Endothelial cell of umbilical vein (primary cell): ENCODE measurements around the gene PCYOX1L. TPM values are rescaled to one million over a fixed set of nuclear protein-coding genes. Genes with fewer than 3 reads are reported as not detected.

Experiments used
- BruUV-seq: library from RNA; stranded (reverse); fragments of 400-500 nt; replicated peaks from 2 replicates; lab custom pipeline; 2021; lab: Mats Ljungman, UMichigan
- CTCF ChIA-PET: fragments of 300-600, 350-600 bp; sonication (Branson Sonifier 250); formaldehyde crosslinking; loops from one replicate; lab custom pipeline; 2021; ENCODE audit warnings: antibody characterized with exemption, inconsistent platforms; lab: Charles Lee
- POLR2A ChIA-PET: fragments of 300-600, 350-600 bp; sonication (Branson Sonifier 250); formaldehyde crosslinking; loops from one replicate; lab custom pipeline; 2021; ENCODE audit warnings: antibody characterized with exemption, inconsistent platforms; lab: Charles Lee
- DNase-seq: peaks from one replicate; pipeline ENCODE4 v3.0.0-alpha.2; 2011; ENCODE audit warnings: low read depth, low spot score
- FAIRE-seq: peaks from 2 replicates; lab custom pipeline; 2011; peaks lifted over from hg19 to GRCh38; lab: Jason Lieb, UNC
- H2AFZ ChIP-seq: 2 replicates; pipeline ENCODE4 v1.6.0; 2012; ENCODE audit warnings: low read depth, low read length, control low read depth, inconsistent platforms
- H3K27ac ChIP-seq: 2 replicates; pipeline ENCODE4 v1.5.1; 2011; ENCODE audit warnings: low read depth, mild to moderate bottlenecking, control low read depth, low read length, moderate library complexity; ENCODE audit not compliant: insufficient read depth
- H3K27me3 ChIP-seq, 2 experiments: 2 replicates each; pipeline versions ENCODE4 v1.6.0 to v1.6.1; 2011; ENCODE audit warnings: low read length in 2 of 2, mixed read lengths in 1 of 2; ENCODE audit not compliant: control insufficient read depth in 2 of 2, insufficient read depth in 2 of 2
- H3K36me3 ChIP-seq, 2 experiments: 2 replicates in 1 of 2; 3 replicates in 1 of 2; pipeline ENCODE4 v1.5.1; 2011; ENCODE audit warnings: low read length in 2 of 2, mild to moderate bottlenecking in 1 of 2, moderate library complexity in 1 of 2; ENCODE audit not compliant: control insufficient read depth in 2 of 2, insufficient read depth in 2 of 2; ENCODE audit errors: extremely low read depth in 1 of 2
- H3K4me1 ChIP-seq: 3 replicates; pipeline ENCODE4 v1.5.1; 2011; ENCODE audit warnings: mild to moderate bottlenecking, low read length; ENCODE audit not compliant: control insufficient read depth, insufficient read depth; ENCODE audit errors: extremely low read depth
- H3K4me2 ChIP-seq: 2 replicates; pipeline ENCODE4 v1.6.1; 2011; ENCODE audit warnings: low read length, control low read depth, mixed read lengths; ENCODE audit not compliant: insufficient read depth
- H3K4me3 ChIP-seq, 3 experiments: fragments of 200-600 bp in 1 of 3; sonication (generic), shearing (Covaris generic) in 1 of 3; replicated peaks in 1 of 3; 2 replicates each; pipeline ENCODE4 v1.5.1; 2011 to 2016; ENCODE audit warnings: control low read depth in 3 of 3, low read length in 3 of 3, mild to moderate bottlenecking in 2 of 3, inconsistent platforms in 1 of 3, low read depth in 1 of 3, moderate library complexity in 1 of 3; ENCODE audit not compliant: insufficient read depth in 1 of 3
- H3K79me2 ChIP-seq: 2 replicates; pipeline ENCODE4 v1.6.0; 2012; ENCODE audit warnings: low read length, inconsistent platforms; ENCODE audit not compliant: control insufficient read depth, insufficient read depth
- H3K9ac ChIP-seq: replicated peaks from 2 replicates; pipeline ENCODE3; 2011; ENCODE audit warnings: low read length, control low read depth; ENCODE audit not compliant: insufficient read depth; ENCODE audit errors: extremely low read depth
- H3K9me1 ChIP-seq: replicated peaks from 3 replicates; pipeline ENCODE4 v1.6.0; 2011; ENCODE audit warnings: mild to moderate bottlenecking, low read length; ENCODE audit not compliant: control insufficient read depth, insufficient read depth; ENCODE audit errors: extremely low read depth
- H3K9me3 ChIP-seq: replicated peaks from 2 replicates; pipeline ENCODE4 v1.5.1; 2012; ENCODE audit warnings: low read length, inconsistent platforms; ENCODE audit not compliant: control insufficient read depth, insufficient read depth
- H4K20me1 ChIP-seq: replicated peaks from 2 replicates; pipeline ENCODE3; 2011; ENCODE audit warnings: mild to moderate bottlenecking, low read length; ENCODE audit not compliant: control insufficient read depth, insufficient read depth; ENCODE audit errors: extremely low read depth
- EZH2 ChIP-seq: IDR thresholded peaks from 2 replicates; pipeline ENCODE4 v1.6.1; 2012; ENCODE audit warnings: borderline replicate concordance, low read depth, mild to moderate bottlenecking, moderate library complexity, low read length, inconsistent platforms; ENCODE audit not compliant: severe bottlenecking
- FOS ChIP-seq: IDR thresholded peaks from 2 replicates; pipeline ENCODE4 v1.6.1; 2011; ENCODE audit warnings: mild to moderate bottlenecking, low read length, moderate library complexity, borderline replicate concordance; ENCODE audit not compliant: insufficient read depth
- GATA2 ChIP-seq: IDR thresholded peaks from 2 replicates; pipeline ENCODE4 v1.7.0; 2011; ENCODE audit warnings: low read depth, mild to moderate bottlenecking, moderate library complexity, mixed read lengths, low read length; ENCODE audit not compliant: insufficient read length, insufficient read depth
- JUN ChIP-seq: IDR thresholded peaks from 2 replicates; pipeline ENCODE4 v1.6.1; 2011; ENCODE audit warnings: borderline replicate concordance, low read depth; ENCODE audit not compliant: insufficient read length, insufficient read depth
- MAX ChIP-seq: IDR thresholded peaks from 2 replicates; pipeline ENCODE4 v1.6.1; 2011; ENCODE audit not compliant: insufficient read depth, insufficient read length
- MYC ChIP-seq: IDR thresholded peaks from one replicate; pipeline ENCODE4 v1.6.1; 2011; ENCODE audit warnings: mild to moderate bottlenecking, low read depth, low read length
- POLR2A ChIP-seq: IDR thresholded peaks from 2 replicates; pipeline ENCODE4 v1.6.1; 2012; ENCODE audit warnings: low read depth, mild to moderate bottlenecking, control low read depth, low read length
- POLR2AphosphoS5 ChIP-seq: IDR thresholded peaks from 2 replicates; pipeline ENCODE4 v1.6.1; 2012; ENCODE audit warnings: low read depth, mild to moderate bottlenecking, control low read depth, low read length, moderate library complexity; ENCODE audit not compliant: insufficient read depth
- dilution Hi-C: fragments of 300-500 bp; cut with MboI; formaldehyde crosslinking; loops from one replicate; pipeline ENCODE4 v1.15.0; 2019; ENCODE audit warnings: low sequenced_read_pairs; ENCODE audit not compliant: extremely low pct_ligation_motif_present
- intact Hi-C: fragments of 100-400 bp; cut with micrococcal nuclease; formaldehyde crosslinking; loops from one replicate; pipeline ENCODE4 v1.10.0; 2022
- polyA plus RNA-seq, 4 experiments: library from polyadenylated mRNA; depleted of rRNA in 3 of 4; stranded (reverse) in 3 of 4; unstranded in 1 of 4; fragments of >200 nt; gene quantifications; 2 replicates each; pipeline versions ENCODE4 v1.2.1 to v1.2.3, GENCODE V29; 2011 to 2012; ENCODE audit warnings: missing spikeins in 1 of 4
- total RNA-seq: library from RNA; stranded (reverse); gene quantifications from 2 replicates; pipeline ENCODE4 v1.2.3, GENCODE V29; 2021

The PCYOX1L gene
- total and polyA plus RNA-seq, 2 donors (not counting 3 experiments of a cell fraction or from before 2014, with no cell fraction given): 23.3 to 28.1 TPM

DNA sequence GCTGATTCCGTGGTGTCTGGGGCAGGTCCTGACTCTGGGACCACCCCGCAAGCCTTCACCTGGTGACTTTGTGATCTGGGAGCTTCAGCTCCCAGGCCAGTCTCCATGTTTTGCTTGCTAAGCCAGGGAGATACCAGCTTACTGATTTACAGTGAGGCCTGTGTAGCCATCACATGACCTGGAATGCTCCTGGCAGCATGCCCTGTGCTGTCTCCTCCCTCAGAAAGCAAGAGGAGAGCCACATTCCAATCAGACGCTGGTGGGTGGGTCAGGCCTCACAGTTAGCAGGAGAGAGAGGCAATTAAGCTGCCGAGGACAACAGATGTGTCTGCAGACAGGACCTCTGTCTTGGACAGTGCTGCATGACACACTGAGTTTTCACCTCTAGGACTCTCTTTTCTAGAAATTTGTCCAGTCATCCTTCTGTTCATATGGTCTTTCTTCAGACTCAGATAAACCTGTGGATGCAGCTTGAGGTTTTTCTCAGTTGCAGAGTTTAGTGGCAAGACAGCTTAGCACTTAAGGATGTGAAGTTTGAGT is 37.0 kb upstream of the PCYOX1L start:
- peaks cover 46% of the 10 kb centered on the region for H3K4me1 ChIP-seq
- peak overlapping the region; percentile 65 for H3K4me2 ChIP-seq
- dilution Hi-C loops (no loop called here), intact Hi-C loops (loop anchor here (1.0 to 5.0 kb wide), 3 partner anchors 14 to 36 kb away; partner anchors contain the start of genes GRPEL2 and PCYOX1L)
- peak overlapping the region; percentile 49 for H3K9ac ChIP-seq
- peak; percentile 78 for TF ChIP-seq MAX
- no peak for TF ChIP-seq FOS
- peak; percentile 83 for TF ChIP-seq POLR2A
- no peak for TF ChIP-seq EZH2
- peak; percentile 92 for DNase-seq
- no peaks in the 10 kb centered on the region for H3K9me3 ChIP-seq
- H3K27ac ChIP-seq: peak overlapping the region; percentile 74
- peak overlapping the region; percentile 70 for H2AFZ ChIP-seq
- H4K20me1 ChIP-seq: no peaks in the 10 kb centered on the region
- no peak overlapping the region for H3K4me3 ChIP-seq
- TSS peak; percentile 33 for BruUV-seq
- no peaks in the 10 kb centered on the region for H3K9me1 ChIP-seq
- no peaks in the 10 kb centered on the region for H3K79me2 ChIP-seq
- no peaks in the 10 kb centered on the region for H3K27me3 ChIP-seq
- peaks cover 0 to 5% of the 10 kb centered on the region in 2 experiments for H3K36me3 ChIP-seq
- ChIA-PET POLR2A (interaction anchor here (0.7 to 1.3 kb wide), 6 partner anchors 15 to 177 kb away, joined by 3 to 10 read pairs (median 3); partner anchors contain the start of genes GRPEL2 and PCYOX1L), CTCF (interaction anchor here (0.7 to 5.6 kb wide), 17 partner anchors 10 to 244 kb away, joined by 3 to 131 read pairs (median 7); partner anchors contain the start of genes GRPEL2 and PCYOX1L)
- peak; percentile 98 for FAIRE-seq

GRCh38 chr5:149322518-149322917 is 35.3 kb upstream of the PCYOX1L start:
- no peaks in the 10 kb centered on the region for H3K79me2 ChIP-seq
- intact Hi-C loops (loop anchor here (5.0 kb wide), 1 partner anchor 35 kb away; the partner anchor contains the start of gene PCYOX1L), dilution Hi-C loops (no loop called here)
- no peak overlapping the region for H2AFZ ChIP-seq
- POLR2A ChIA-PET: interaction anchor here (0.8 kb wide), 1 partner anchor 11 kb away, joined by 3 read pairs; no protein-coding TSS in a partner anchor
- CTCF ChIA-PET: interaction anchor here (0.9 to 1.9 kb wide), 5 partner anchors 11 to 57 kb away, joined by 4 to 9 read pairs (median 6); partner anchors contain the start of gene PCYOX1L
- peak overlapping the region; percentile 58 for H3K27ac ChIP-seq
- DNase-seq: no peak
- no peaks in the 10 kb centered on the region for H3K9me3 ChIP-seq
- BruUV-seq: no TSS peak
- no peak overlapping the region for H3K4me2 ChIP-seq
- H3K27me3 ChIP-seq: no peaks in the 10 kb centered on the region
- H3K4me3 ChIP-seq: no peak overlapping the region
- H3K36me3 ChIP-seq: peaks cover 0 to 5% of the 10 kb centered on the region in 2 experiments
- no peaks in the 10 kb centered on the region for H3K9me1 ChIP-seq
- TF ChIP-seq POLR2A (no peak), JUN (no peak), MYC (no peak), FOS (no peak), POLR2AphosphoS5 (no peak), MAX (no peak), EZH2 (no peak), GATA2 (no peak)
- no peak overlapping the region for H3K9ac ChIP-seq
- no peak for FAIRE-seq
- H4K20me1 ChIP-seq: no peaks in the 10 kb centered on the region
- peaks cover 54% of the 10 kb centered on the region for H3K4me1 ChIP-seq
